Umbilical cord (tissue), 2 donors: ENCODE data around the gene GPC3. TPM values are rescaled to one million over a fixed set of nuclear protein-coding genes. Genes with fewer than 3 reads are reported as not detected.

ENCODE experiments used
- DNase-seq: peaks from one replicate; pipeline ENCODE4 v3.0.0-alpha.2; 2015; ENCODE audit warnings: low spot score
- total RNA-seq: library from RNA; depleted of rRNA; stranded (reverse); fragments of >200 nt; gene quantifications from one replicate; pipeline ENCODE4 v1.2.3, GENCODE V29; 2014; ENCODE audit warnings: low replicate concordance; ENCODE audit not compliant: insufficient read depth

The GPC3 gene
- total RNA-seq, 1 donor from 2014 or later: 775 TPM

- DNase-seq: no peak
Observed at GRCh38 chrX:133698298-133698697, 287.1 kb downstream of the GPC3 start.

DNA sequence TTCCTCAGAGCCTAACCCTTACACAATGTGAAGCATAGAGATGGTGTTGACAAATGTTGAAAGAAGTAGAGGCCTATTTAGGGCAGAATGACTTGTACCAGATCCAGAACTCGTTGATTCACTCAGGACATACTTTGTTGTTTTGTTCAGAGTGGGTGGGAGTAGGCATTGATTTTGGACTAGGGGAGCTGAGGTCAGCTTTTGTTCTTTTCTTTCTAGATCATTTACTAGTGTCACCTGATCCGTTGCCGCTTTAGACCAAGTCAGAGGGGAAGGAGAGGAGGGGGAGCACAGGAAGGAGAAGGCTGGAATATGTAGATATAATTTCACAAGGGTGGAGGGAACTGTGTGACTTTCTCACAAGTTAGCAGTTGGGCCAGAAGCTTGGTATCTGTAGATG, 287.7 kb downstream of the GPC3 start:
- DNase-seq: no peak

GRCh38 chrX:133689997-133690599, 295.3 kb downstream of the GPC3 start:
- DNase-seq: no peak

DNA sequence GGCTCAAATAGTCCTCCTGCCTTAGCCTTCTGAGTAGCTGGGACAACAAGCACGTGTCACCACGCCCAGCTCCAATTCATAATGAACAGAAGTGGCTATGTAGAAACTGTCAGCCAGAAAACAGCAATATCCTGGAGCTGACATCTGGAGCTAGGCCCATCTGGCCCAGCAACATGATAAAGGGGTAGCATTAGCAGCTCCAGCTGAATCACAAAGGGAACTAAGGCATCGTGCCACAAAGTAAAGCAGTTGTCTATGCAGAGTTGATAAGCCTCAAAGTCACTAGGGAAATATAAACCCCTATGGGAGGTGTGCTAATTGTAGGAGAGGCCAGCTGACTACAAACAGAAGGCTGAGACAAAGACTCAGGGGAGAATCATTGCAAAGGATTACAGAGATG, 299.6 kb downstream of the GPC3 start:
- DNase-seq: peak; percentile 23

- DNase-seq: no peak
Observed at GRCh38 chrX:133681897-133682296, 303.5 kb downstream of the GPC3 start.

DNA sequence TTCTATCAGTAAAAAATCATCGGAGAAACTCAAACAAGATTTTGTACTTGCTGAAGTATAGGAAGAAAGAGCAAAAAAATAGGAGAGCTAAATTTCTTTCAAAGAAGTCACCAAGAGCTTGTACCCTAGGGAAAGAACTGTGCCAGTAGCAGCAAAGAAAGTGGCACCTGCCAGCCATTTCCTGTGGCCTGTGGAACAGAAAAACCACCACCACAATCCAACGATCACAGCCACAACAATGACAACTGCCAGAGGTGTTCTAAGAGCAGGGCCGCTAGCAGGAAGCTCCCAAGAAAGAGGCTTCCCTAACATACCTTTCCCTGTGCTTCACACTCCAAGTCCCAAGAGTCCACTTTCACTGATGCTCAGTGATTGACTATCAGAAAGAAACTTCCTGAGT, 304.0 kb downstream of the GPC3 start:
- DNase-seq: no peak

- no peak for DNase-seq
Observed at GRCh38 chrX:133677123-133678063, 308.0 kb downstream of the GPC3 start.

- no peak for DNase-seq
Observed at GRCh38 chrX:133676344-133677122, 308.9 kb downstream of the GPC3 start.

GRCh38 chrX:133674726-133675470, 310.5 kb downstream of the GPC3 start:
- peak; percentile 4 for DNase-seq

DNA sequence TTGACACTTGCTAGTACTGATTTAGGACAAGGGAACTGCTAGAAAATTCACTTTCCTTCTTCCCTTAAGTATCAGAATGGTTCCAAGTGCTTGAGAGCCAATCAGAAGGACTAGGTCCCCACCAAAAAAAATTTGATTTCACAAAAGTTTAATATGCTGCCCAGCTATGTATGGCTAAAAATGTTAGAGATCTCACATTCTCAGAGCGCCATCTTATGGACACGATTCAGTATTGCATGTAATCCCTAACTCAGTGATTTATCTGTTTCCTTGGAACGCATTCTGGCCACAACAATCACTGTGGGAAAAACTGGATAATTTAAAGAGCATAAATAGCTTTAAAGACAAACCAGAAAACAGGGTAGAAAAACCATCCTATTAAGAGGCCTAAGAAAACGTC, 315.0 kb downstream of the GPC3 start:
- peak; percentile 54 for DNase-seq

- DNase-seq: no peak
Observed at GRCh38 chrX:133669214-133669613, 316.2 kb downstream of the GPC3 start.

- no peak for DNase-seq
Observed at GRCh38 chrX:133668225-133668931, 317.0 kb downstream of the GPC3 start.

- DNase-seq: peak; percentile 6
Observed at GRCh38 chrX:133666256-133666655, 319.1 kb downstream of the GPC3 start.

- no peak for DNase-seq
Observed at GRCh38 chrX:133661962-133662839, 323.2 kb downstream of the GPC3 start.

- no peak for DNase-seq
Observed at GRCh38 chrX:133660281-133660680, 325.1 kb downstream of the GPC3 start.

DNA sequence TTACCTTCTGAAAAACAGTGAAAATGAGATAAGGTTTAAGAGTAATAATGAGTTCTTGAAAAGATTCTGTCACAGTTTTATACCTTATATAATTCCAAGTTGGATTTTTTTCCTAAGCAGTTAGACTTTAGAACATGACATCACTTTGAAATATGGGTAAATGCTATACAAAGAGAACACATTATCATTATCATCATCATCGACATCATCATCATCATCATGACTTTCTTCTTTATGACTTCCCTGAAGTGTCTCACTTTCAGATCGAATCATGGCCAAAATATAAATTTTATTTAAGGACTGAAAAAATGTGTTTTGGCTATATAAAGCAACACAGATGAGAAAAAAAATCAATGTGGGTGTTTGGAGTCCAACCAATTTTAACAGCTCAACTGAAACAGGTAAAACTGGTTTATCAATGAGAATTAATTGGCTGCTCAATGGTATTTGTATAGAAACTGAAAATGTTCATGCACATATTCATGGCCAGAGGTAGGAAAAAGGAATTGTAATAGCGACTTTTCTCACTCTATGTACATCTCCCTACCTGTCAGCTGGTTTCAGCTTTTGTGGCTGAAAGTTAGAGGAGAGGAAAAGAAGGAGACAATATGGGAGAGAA, 327.0 kb downstream of the GPC3 start:
- no peak for DNase-seq

- no peak for DNase-seq
Observed at GRCh38 chrX:133655275-133656265, 329.8 kb downstream of the GPC3 start.

DNA sequence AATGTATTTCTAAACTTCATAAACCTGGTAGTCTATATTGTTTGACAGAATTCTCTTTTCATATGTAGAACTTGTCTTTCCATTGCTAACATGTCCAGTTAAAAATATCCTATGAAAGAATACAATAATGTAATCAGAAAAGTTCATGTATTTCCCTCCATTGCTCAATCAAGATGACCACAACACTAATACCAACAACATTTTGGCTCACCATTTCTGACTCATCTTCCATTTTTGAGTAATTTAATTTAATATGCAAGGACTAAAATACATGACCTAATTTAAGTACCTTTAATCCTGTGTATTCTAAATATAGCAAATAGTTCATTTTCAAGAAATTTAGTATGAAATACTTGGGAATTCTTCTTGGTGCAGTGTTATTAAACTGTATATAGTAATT, 330.6 kb downstream of the GPC3 start:
- DNase-seq: no peak
